Activated CD4-positive, alpha-beta T cell treated with anti-CD3 and anti-CD28 coated beads, Interleukin-2, amount 50 U/mL, for 4 hours (primary cell): Measurements from ENCODE around the gene TIFAB.

Source experiments
- DNase-seq, 2 experiments: peaks; one replicate each; pipeline ENCODE4 v3.0.0-alpha.2; 2020

Gene TIFAB

DNA sequence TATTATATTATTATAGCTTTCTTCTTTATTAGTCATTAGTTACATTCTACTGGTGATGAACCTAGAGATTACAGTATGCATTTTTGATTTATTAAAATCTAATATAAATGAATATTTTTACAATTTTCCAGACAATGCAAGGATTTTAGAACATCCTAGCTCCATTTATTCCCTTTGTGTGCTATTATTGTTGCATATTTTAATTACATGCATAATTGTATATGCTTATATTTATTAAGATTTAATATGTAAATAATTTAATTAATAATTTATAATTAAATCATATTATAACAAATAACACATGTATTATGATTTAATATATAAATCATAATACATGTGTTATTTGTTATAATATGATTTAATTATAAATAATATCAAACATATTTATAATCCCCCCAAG is 29.7 kb downstream of the TIFAB start:
- no peak for DNase-seq

- no peak for DNase-seq
These were observed 35.1 kb downstream of the TIFAB start for GRCh38 chr5:135417083-135417482.

GRCh38 chr5:135405082-135405481 is 47.1 kb downstream of the TIFAB start:
- no peak for DNase-seq

- DNase-seq, result no peak
These were observed 50.1 kb downstream of the TIFAB start for GRCh38 chr5:135402031-135402430.

GRCh38 chr5:135400866-135401265 is 51.3 kb downstream of the TIFAB start:
- no peak for DNase-seq

GRCh38 chr5:135399794-135400542 is 52.2 kb downstream of the TIFAB start:
- no peak for DNase-seq

- peak; percentile 73 to 76 for DNase-seq
These were observed 53.0 kb downstream of the TIFAB start, which contains the start of gene MACROH2A1 for GRCh38 chr5:135398855-135399793. MACROH2A1 (minus strand) TSS chr5:135399231; CDS start chr5:135389093, 10,138 bp downstream.

DNA sequence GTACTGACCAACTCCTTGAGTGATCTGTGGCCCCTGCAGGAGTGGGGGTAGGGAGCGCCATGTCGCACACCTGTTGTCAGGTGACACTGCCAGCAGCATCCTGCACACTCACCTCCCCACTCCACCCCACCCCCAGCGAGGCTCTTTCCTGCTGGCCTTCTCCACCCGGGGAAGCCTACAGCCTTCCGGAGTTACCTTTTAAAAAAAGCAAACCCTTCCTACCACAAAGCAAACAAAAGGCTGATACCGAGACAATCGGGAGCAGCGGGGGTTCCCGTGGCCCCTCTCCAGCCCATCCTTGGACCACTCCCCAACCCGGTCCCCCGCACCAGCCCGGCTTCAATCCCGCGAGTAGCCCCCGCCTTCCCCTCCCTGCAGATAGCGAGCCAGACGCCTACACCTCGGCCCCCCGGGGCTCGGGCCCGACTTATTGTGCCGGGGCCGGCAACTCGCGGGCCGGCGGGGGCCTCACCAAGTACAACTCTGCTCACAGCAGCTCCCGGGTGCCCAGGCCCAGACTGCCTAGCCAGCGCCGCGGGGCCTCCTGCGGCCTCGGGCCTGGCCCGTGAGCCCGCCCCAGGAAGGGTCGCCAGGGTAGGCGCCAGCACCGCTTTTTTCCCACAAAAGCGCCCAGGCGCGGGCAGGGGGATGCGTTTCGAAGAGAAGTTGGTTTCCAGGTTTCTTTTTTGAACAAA is 53.8 kb downstream of the TIFAB start:
- DNase-seq, result peak; percentile 28 to 31
